NCI-H2196 (cell line): ENCODE data around the gene MAF.

ENCODE experiments used
- DNase-seq: peaks from one replicate; lab custom pipeline; 2025; ENCODE audit not compliant: unreplicated experiment; lab: John Stamatoyannopoulos, UW

The MAF gene

GRCh38 chr16:79547085-79547484 lies 53.5 kb downstream of the MAF start:
- DNase-seq, result no peak
